ENCODE measurements around the gene FAM236C. TPM values are rescaled to one million over a fixed set of nuclear protein-coding genes. Genes with fewer than 3 reads are reported as not detected.
"Not testable (repeated sequence)": the region's sequence is repeated elsewhere in the genome, so short reads cannot be mapped to it uniquely, and the experiment has no call there.

The FAM236C gene
- total RNA-seq, 1 experiment from 2014 or later = not detected

GRCh38 chrX:72943035-72943818 is 30.8 kb downstream of the FAM236C start:
- CTCF ChIA-PET; H3K36me3 ChIP-seq (ENCODE audit: control insufficient read depth in 1 of 2, insufficient read depth in 2 of 2, low read length in 2 of 2); DNase-seq (ENCODE audit: low read depth, low spot score); H3K9me2 ChIP-seq (ENCODE audit: insufficient read depth); H3K27me3 ChIP-seq (ENCODE audit: insufficient read depth, low read length); H3K79me2 ChIP-seq (ENCODE audit: insufficient read depth, low read length); intact Hi-C loops (cut with micrococcal nuclease); H3K4me1 ChIP-seq (ENCODE audit: control insufficient read depth in 1 of 2, insufficient read depth in 2 of 2, low read length in 2 of 2); H3K27ac ChIP-seq (ENCODE audit: low read depth, low read length); RAD21 ChIA-PET (ENCODE audit: low non-redundant PET in 1 of 2, low total read pairs in 2 of 2, uncharacterized antibody in 2 of 2, unreplicated experiment in 2 of 2); H2AFZ ChIP-seq (ENCODE audit: low read depth, low read length, poor library complexity, severe bottlenecking); H3K4me3 ChIP-seq (replicated peaks in 1 of 2; ENCODE audit: low read depth in 1 of 2, low read length in 2 of 2); H3K9me3 ChIP-seq (ENCODE audit: control insufficient read depth in 1 of 2, insufficient read depth in 1 of 2, low read depth in 1 of 2, low read length in 2 of 2); H4K20me1 ChIP-seq (ENCODE audit: insufficient read depth); H3K9ac ChIP-seq (ENCODE audit: low read length); POLR2A ChIA-PET; BruUV-seq (replicated peaks); H3K4me2 ChIP-seq (ENCODE audit: low read length): not testable (repeated sequence)
- peak; percentile 82 for ATAC-seq

GRCh38 chrX:72943819-72944169 is 31.4 kb downstream of the FAM236C start, which contains the start of gene DMRTC1:
TSS of gene DMRTC1 (minus strand) at chrX:72943837. CDS start at chrX:72875694, 68,143 bp downstream.
- H3K4me1 ChIP-seq (ENCODE audit: control insufficient read depth in 1 of 2, insufficient read depth in 2 of 2, low read length in 2 of 2); H3K9ac ChIP-seq (ENCODE audit: low read length); POLR2A ChIA-PET; H3K27me3 ChIP-seq (ENCODE audit: insufficient read depth, low read length); H3K36me3 ChIP-seq (ENCODE audit: control insufficient read depth in 1 of 2, insufficient read depth in 2 of 2, low read length in 2 of 2); H3K9me3 ChIP-seq (ENCODE audit: control insufficient read depth in 1 of 2, insufficient read depth in 1 of 2, low read depth in 1 of 2, low read length in 2 of 2); H3K27ac ChIP-seq (ENCODE audit: low read depth, low read length); BruUV-seq (replicated peaks); H2AFZ ChIP-seq (ENCODE audit: low read depth, low read length, poor library complexity, severe bottlenecking); CTCF ChIA-PET; H4K20me1 ChIP-seq (ENCODE audit: insufficient read depth); intact Hi-C loops (cut with micrococcal nuclease); H3K9me2 ChIP-seq (ENCODE audit: insufficient read depth); RAD21 ChIA-PET (ENCODE audit: low non-redundant PET in 1 of 2, low total read pairs in 2 of 2, uncharacterized antibody in 2 of 2, unreplicated experiment in 2 of 2); DNase-seq (ENCODE audit: low read depth, low spot score); H3K4me2 ChIP-seq (ENCODE audit: low read length); H3K79me2 ChIP-seq (ENCODE audit: insufficient read depth, low read length); H3K4me3 ChIP-seq (replicated peaks in 1 of 2; ENCODE audit: low read depth in 1 of 2, low read length in 2 of 2): not testable (repeated sequence)
- ATAC-seq = peak; percentile 93

- H2AFZ ChIP-seq (ENCODE audit: low read depth, low read length, poor library complexity, severe bottlenecking); BruUV-seq (replicated peaks); ATAC-seq; H3K9me2 ChIP-seq (ENCODE audit: insufficient read depth); H3K27me3 ChIP-seq (ENCODE audit: insufficient read depth, low read length); H3K9ac ChIP-seq (ENCODE audit: low read length); H4K20me1 ChIP-seq (ENCODE audit: insufficient read depth); DNase-seq (ENCODE audit: low read depth, low spot score); RAD21 ChIA-PET (ENCODE audit: low non-redundant PET in 1 of 2, low total read pairs in 2 of 2, uncharacterized antibody in 2 of 2, unreplicated experiment in 2 of 2); H3K4me1 ChIP-seq (ENCODE audit: control insufficient read depth in 1 of 2, insufficient read depth in 2 of 2, low read length in 2 of 2); H3K79me2 ChIP-seq (ENCODE audit: insufficient read depth, low read length); intact Hi-C loops (cut with micrococcal nuclease); H3K27ac ChIP-seq (ENCODE audit: low read depth, low read length); CTCF ChIA-PET; H3K4me2 ChIP-seq (ENCODE audit: low read length); H3K4me3 ChIP-seq (replicated peaks in 1 of 2; ENCODE audit: low read depth in 1 of 2, low read length in 2 of 2); H3K36me3 ChIP-seq (ENCODE audit: control insufficient read depth in 1 of 2, insufficient read depth in 2 of 2, low read length in 2 of 2); H3K9me3 ChIP-seq (ENCODE audit: control insufficient read depth in 1 of 2, insufficient read depth in 1 of 2, low read depth in 1 of 2, low read length in 2 of 2); POLR2A ChIA-PET: not testable (repeated sequence)
Measured at GRCh38 chrX:72959971-72960370, 47.6 kb downstream of the FAM236C start.

Other genes with a start within 250 kb of the FAM236C start
- gene PHKA1, start 198.3 kb upstream of the FAM236C start, total RNA-seq (2021; ENCODE audit: unreplicated experiment) = 15.3 TPM
- not detected for gene DMRTC1B, start 135.7 kb upstream of the FAM236C start, total RNA-seq (2021; ENCODE audit: unreplicated experiment)
- not detected for gene FAM236B, start 130.0 kb upstream of the FAM236C start, total RNA-seq (2021; ENCODE audit: unreplicated experiment)
- not detected for gene FAM236D, start 104.4 kb upstream of the FAM236C start, total RNA-seq (2021; ENCODE audit: unreplicated experiment)
- gene FAM236A, start 25.6 kb downstream of the FAM236C start, total RNA-seq (2021; ENCODE audit: unreplicated experiment) = not detected
- gene DMRTC1, start 31.2 kb downstream of the FAM236C start, total RNA-seq (2021; ENCODE audit: unreplicated experiment) = not detected
- gene PABPC1L2B, start 90.3 kb downstream of the FAM236C start, total RNA-seq (2021; ENCODE audit: unreplicated experiment) = not detected
- gene PABPC1L2A, start 166.9 kb downstream of the FAM236C start, total RNA-seq (2021; ENCODE audit: unreplicated experiment) = not detected